Embryonic facial prominence (tissue), 1 donor: Measurements from ENCODE around the gene SNCAIP.

Source experiments
- DNase-seq: peaks from one replicate; pipeline ENCODE4 v3.0.0-alpha.2; 2016; ENCODE audit errors: extremely low spot score

SNCAIP gene

DNA sequence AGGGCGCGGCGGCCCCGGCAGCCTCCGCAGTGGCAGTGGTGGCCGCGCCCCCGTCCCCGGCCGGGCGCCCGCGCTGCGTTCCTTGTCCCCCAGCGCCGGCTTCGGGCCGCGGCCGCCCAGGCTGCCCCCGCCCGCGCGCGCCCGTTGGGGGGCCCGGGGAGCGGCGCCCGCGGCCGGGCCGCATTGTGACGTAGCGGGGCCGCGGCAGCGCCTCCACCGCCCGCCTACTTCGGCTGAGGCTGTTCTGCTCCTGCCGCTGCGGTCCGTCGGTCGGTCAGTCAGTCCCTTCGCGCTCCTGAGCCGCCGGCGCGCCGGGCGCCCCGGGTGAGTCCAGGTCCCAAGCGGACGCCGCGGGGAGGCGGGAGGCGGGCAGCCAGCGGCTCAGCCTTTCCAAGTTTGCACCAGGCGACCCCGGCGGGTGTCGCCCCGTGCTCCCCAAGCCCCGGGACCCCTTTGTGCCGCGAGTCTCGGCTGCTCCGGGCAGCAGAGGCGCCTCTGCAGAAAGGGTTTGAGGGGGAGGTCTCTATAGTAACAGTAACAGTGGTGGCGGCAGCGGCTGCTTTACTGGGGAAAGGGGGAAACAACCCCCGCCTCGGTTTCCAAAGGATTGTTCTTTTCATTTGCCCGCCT lies at the start of gene SNCAIP:
Gene SNCAIP (plus strand): TSS at position 277 of the 630 bp plus-strand sequence. CDS start 78,898 bp downstream, outside the sequence.
- DNase-seq = no peak

DNA sequence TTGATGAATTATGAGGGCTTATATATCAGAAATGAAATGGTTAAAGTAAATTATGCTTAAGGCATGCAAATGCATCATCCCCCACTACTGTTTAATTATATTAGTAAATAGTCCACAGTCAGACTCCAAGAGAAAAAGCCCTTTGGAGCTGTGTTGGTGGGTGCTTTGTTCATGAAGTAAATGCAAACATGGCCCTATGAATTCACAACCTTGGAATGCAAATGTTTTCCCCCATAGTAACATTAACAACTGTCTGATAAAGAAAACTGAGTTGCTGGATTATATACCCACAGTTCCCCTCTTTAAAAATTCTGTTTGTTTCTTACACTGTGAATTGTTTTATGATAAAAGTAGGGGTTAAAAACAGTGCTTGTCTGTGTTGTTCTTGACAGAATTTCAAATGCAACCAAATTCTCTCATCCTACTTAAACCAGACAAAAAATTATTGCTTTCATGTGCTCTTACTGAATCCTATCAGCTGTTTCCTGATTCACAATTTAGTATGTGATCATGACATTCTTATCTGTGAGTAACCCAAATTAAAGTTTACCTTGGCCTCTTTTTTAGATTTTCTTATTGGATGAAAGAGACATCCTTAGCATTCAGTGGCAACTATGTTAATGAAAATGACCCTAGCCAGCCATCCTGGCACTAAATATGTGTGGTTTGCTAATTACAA lies 48.5 kb upstream of the SNCAIP start:
- DNase-seq = no peak

DNA sequence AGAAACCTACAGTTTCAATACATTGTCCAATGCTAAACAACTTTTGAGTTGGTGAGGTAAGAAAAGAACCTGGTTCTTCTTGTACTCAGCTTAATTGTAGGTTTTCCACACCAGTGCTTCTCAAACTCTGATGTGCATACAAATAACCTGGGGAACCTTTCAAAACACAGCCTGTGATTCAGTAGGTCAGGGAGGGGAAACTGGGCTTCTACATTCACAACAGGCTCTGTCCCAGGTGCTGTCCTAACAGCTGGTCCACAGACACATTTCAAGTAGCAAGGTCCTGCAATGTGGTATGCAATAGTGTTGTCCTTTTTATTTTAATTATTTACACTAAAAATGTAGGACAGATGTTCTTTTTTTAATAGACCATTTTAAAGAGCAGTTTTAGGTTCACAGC lies 47.4 kb upstream of the SNCAIP start:
- DNase-seq = no peak

DNA sequence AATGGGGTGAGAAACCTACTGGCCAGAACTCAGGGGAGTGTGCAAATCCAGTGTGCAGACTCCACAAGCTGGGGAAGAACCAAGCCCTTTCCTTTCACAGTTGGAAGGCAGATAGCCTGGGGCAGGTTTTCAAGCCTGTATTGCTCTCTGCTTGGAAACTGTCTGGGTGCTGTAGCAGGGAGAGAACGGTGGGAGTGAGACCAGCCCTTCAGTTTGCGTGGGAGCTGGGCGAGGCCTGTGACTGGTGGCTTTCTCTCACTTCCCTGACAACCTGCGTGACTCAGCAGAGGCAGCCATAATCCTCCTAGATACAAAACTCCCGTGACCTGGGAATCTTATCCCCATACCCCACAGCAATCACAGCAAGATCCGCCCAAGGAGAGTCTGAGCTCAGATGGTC lies 44.9 kb upstream of the SNCAIP start:
- DNase-seq = no peak

DNA sequence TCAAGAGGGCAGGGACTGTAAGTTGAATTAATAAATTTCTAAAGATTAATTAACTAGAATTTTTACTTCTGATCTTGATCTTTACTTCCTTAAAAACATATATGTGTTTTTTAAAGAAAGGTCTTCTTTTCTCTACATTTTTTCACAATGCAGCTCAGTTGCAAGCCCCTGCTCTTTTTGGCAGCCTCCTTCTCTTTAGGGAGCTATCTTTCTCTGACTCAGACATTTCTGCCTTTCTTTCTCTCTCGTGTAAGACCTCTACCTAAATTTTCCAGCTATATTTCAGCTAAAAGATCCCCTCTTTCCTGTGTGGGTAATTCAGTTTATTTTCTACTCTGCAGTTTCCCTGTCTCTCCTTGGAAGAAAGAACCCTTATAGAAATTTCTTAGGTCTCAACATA lies 38.3 kb upstream of the SNCAIP start:
- DNase-seq = no peak

DNA sequence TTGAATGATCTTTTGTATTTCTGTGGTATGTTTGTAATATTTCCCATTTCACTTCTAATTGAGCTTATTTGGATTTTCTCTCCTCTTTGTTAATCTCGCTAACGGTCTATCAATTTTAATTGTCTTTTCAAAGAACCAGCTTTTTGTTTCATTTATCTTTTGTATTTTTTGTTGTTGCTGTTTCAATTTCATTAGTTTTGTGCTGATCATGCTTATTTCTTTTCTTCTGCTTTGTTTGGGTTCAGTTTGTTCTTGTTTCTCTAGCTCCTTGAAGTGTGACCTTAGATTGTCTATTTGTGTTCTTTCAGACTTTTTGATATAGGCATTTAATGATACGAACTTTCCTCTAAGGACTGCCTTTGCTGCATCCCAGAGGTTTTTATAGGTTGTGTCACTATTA lies 28.4 kb upstream of the SNCAIP start:
- DNase-seq = no peak

DNA sequence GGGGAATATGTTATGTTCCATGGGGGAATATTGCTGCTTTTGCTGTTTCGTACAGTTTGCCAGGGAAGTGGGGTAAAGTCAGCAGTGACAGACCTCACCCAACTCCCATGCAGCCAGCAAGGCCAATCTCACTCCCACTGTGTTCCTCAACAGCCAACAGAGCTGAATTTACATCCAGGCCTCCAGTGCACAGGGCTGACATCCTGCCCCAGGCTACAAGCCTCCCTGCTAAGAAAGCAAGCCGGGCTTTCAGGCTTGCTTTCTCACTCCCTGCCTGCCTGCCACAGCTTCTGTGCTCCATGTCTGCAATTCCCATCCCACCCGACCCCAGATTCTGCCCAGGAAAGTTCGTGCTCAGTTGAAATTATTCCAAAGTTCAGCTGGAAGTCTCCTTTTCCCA lies 25.5 kb upstream of the SNCAIP start:
- no peak for DNase-seq

DNA sequence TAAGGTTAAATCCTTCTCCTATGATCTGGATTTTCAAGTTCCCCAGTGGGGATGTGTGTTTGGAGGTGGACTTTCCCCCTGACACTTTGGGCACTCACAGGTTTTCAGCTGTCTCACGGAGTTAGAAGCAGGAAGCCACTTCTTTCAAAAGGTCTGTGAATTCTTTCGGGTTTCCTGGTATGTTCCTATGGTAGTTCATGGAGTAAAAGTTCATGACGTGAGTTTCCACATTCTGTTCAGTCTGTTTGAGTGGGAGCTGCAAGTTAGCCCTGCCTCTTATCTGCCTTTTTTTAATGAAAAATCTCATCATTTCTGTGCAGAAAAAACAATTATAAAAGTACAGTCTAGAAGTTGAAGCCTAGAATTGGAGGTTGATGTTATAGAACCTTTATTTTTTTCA lies 24.9 kb upstream of the SNCAIP start:
- DNase-seq = no peak

DNA sequence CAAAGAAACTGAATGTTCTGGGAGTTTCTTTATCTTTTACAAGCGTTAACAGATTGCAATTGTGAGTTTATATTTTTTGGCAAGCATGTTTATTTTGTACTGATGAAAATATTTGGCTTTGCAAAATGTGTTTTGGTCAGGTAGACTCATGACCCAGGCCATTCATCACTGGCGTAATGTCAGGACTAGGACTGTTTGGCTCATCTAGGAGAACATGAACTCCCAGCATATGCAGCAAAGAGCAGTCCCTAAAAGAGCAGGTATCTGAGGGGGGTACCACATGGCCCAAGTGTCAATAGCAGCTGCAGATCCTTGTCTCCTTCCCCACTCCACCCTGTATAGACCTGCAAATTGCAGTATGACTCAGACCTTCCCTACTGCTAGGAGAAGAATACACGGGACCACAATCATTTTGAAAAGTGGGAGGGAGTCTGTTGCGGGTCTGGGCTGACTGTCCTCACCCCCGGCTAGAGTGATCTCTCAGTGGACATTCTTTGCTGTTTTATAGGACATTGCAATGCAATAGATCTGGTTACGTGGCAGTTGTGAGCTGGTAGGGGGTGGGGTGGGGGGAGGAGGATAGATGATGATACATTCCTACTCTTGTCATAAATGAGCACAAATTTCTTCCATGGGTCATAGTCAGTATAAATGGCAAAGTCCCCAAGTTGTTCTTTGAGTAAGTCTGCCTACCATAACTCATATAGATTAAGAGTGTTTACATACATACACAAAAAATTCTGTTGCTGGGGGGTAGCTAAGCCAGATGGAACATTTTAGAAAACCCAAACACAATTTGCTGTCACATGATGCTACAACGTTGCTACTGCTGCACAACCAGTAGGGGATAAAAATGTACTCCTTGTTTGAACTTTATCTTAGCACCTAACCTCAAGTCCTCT lies 20.8 kb upstream of the SNCAIP start:
- DNase-seq = no peak

DNA sequence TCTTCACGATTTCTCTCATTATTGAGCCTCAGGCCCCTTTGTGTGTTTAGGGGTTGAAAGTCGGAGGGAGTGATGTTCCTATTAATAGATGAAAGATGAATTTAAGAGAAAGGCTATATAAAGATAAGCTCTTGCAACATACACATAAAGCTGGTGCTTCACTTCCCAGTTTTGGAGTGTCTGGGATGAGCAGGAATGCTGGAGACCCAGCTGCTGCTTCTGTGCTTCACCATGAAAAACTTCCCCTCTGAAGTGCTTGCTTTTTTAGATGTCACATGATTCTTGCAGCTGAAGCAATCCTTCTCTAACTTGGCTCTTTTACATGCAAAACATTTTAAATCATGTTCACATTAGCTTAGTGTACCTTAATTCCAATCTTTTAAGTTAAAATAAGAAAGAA lies 19.7 kb upstream of the SNCAIP start:
- no peak for DNase-seq

DNA sequence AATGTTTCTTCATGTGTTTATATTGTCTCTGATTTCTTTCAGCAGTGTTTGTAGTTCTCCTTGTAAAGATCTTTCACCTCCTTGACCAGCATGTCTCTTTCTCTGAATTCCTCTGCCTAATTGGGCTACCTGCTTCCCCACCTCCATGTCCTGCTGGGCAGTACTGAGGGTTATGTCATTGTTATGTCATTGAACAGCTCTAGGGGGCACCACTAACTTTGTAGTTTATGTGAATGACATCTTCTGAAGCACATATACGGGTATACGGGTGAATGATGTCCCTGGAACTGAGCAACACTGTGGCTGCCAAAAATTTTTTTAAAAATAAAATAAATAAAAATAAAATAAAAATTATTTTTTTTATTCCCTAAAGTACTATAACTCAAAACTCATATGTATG lies 16.9 kb upstream of the SNCAIP start:
- DNase-seq = no peak

DNA sequence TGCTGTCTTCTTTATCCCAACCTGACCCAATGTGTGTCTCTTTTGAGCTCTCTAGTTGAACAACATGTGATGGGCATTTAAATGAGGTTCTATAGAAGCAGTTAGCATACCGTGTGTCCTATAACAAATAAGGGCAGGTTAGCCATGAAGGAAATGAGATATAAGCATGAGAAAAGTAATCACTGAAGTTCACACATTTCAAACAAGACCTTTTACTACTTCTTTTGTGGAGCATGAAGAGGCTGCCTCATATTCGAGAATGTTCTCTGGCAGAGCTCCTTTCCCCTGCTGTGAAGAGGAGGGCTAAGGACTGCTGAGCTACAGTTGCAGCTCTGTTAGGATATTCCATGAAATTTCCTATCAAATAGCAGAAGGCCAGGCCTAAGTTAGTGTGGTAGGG lies 15.2 kb upstream of the SNCAIP start:
- DNase-seq = no peak

DNA sequence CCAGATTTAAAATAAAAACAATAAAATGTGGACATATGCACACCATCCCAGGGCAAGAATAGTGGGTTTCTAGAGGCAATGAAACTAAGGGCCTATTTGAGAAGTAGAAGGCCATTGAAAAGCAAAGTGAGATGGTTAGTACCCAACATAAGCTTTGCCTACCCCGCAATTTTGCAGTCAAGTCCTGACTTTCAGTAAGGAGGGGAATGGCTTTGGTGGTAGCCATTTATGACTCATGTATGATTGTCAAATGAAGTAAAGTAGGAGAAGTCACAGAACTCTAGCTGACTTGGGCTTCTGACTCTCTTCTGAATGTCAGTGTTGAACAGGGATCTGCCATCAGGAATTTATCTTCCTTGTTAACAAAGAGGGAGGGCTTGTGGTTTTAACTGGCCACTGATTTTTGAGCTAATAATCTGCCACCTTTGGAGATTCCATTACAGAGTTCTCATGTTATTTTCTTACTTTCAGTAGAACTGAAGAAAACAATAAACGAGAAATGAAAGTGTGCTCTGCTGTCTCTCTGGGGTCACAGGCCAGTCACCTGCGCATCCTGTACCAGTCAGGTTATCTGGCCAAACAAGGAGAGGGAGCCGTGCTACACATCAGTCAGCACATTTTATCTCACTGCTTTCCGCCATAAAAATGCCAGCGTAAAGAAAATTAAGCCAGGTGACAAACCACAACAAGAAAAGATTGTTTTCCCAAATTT lies 14.3 kb upstream of the SNCAIP start:
- DNase-seq = no peak

DNA sequence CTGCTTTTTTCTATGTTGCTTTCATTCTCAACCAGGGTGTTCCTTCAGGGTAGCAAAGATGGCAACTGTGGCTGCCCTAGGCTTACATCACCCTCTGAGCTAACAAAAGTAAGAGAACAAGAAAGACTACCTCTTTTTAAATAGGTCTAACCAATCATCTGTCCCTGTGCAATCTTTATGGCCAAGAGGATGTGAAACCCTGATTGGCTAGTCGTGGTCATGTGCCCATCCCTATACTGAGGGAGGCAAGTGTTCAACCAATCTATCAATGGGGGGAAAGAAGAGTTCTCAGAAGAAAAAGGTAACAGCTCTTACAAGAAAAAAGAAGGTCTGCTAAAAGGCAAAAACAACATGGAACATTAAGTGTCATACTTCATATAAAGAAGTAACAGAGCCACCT lies 11.7 kb upstream of the SNCAIP start:
- DNase-seq = no peak

DNA sequence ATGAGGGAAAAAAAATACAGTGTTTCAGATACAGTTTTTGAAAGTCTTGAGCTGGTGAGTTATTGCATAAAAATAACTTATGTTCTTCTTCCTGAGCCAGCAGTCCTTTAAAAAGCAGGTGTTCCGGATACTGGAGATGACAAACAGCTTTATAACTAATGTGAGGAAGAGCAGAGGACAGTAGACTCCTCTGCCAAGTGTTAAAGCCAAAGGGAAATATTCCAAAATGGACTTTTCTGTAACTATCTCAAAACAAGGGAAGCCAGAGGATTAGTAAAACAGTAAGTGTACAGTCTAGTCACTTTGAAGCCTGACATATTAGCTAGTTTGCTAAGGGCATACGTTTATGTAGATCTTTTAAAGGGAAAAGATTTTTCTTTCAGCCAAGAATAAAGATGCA lies 11.0 kb upstream of the SNCAIP start:
- DNase-seq = no peak

DNA sequence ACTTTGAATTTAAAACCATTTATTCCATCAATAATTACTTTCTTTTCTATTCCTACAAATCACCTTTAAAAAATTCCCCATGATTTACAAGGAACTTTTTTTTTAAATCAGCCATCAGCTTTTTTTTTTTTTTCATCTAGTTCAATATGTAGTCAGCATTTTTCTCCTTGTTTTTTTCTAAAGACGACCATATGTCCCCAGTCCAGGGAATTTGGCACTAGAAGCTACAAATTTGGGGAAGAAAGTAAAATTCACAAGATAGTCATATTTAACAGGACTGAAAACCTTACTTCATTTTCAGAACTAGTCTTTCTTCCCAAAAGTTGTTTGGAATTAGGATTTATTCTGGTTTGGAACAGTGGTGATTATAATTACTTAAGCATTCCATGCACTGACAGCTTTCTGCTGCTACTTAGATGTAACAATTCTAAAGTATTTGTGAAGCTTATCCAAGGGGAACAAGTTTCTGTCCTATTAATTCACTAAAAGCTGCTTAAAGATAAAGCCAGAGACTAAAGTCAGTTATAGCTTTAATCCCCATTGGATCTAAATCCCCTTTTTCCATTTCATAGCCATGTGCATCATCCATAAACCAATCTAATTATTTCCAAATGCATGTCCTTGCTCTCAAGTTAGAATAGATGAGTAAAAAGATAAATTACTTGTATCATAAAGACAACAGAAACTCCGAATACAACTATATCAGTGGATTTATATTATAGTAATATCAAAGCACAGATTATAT lies 7.4 kb upstream of the SNCAIP start:
- DNase-seq = no peak

DNA sequence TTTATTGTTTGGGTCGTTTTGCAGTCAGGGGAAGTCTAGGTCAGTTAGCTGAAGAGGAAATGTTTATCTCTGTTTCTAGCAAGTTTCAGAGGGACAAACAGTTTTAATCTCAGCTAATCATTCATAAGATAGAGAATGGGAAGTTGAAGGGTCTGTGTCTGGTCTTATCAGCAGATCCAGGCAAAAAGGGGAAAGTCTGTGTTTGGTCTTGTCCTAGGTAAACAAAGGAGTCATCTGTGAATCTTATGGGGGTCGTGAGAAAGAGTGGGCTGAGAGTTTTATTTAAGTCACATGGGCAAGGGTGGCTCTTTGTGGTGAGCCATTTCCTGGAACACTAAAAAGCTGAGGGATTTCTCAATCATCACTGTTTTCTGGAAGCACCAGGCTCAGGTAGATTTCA lies 5.6 kb upstream of the SNCAIP start:
- no peak for DNase-seq

DNA sequence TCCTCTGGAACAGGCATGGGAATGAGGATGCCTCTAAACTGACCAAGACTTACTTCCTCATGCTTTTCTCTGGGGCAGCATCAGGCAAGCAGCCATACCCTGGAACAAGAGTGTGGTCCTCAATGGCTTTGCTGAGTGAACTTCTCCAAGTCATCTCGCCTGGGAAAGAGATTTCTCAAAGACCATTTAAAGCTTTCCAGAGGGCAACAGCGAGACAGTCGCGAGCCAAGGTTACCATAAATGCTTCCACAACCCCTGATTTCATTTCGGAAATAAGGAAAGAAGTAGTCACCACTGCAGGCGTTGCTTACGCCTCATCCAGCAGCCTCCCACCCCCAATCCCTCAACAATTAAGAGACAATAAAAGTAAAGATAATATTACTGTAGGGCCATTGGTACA lies 1.1 kb upstream of the SNCAIP start:
- DNase-seq = no peak

DNA sequence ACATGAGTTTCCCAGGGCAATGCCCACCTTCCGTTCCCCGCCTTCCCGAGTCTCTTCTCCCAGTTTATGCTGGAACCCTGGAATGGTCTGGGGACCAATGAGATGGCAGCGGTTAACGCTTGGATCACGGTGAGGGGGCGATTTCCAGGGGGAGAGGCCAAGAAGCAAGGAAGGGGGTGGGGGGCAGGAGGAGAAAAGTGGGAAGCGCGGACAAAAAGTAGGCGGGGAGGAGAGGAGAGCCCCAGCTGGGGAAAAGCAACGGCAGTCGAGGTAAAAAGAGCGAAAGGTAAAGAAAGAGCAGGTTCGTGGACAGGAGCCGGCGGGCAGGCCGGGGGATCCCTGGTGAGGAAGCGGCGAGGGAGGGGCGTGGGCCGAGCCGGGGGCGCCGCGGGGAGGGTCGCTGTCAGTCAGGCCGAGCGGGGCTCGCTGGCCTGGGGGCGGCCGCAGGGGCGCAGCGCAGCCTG lies 508 bp upstream of the SNCAIP start:
- DNase-seq = no peak

DNA sequence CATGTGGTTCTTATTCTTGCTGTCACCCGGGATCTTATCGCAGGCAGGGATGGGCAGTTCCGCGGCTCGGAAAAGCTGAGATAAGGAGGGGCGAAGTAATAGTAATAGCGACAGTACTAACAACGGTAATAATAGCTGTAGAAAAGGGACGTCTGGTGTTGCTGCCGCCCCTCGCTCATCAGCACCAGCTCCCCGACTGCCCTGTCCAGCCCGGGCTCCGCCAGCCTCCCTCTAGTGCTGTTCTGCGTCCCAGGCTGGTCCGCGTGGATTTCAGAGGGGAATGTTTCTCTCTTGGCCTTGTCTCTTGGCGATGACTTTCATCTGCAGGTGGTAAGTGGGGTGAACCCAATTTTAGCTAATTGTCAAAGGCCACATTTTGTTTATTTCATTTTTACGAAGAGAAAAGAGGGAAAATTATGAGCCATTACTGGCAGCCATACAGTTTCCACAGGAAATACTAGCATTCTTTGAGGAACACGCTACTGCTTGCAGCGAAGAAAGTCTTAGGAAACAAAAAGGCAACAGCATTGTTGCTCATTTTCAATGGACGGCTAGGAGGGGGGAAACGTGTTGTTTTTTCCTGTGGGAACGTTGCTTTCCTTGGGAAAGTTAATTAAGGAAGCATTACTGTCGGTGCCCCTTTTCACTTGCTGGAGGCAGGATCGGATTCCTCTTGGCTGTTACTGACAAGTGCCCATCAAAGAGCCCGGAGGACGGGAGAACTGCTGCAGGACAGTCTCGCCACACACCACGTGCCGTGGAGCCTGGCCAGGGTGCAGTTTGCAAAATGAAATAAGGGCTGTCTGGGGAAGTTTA lies 762 bp downstream of the SNCAIP start:
- no peak for DNase-seq
